Lower leg skin (tissue), 3 donors: ENCODE results near the gene TLCD2.

Experiments
- CTCF ChIP-seq, 3 donors: fragments of 450-650 bp; IDR thresholded peaks; one replicate each; pipeline ENCODE4 v1.5.1; 2016; ENCODE audit warnings: antibody characterized with exemption in 3 of 3, mild to moderate bottlenecking in 3 of 3, moderate library complexity in 2 of 3
- POLR2A ChIP-seq, 2 donors: fragments of 450-650 bp; IDR thresholded peaks; one replicate each; pipeline ENCODE4 v1.6.1; 2016 to 2017; ENCODE audit warnings: antibody characterized with exemption in 2 of 2, mild to moderate bottlenecking in 1 of 2, moderate library complexity in 1 of 2

GRCh38 chr17:1744551-1745512 is 34.7 kb upstream of the TLCD2 start:
- no peak for TF ChIP-seq CTCF (IDR thresholded peaks at IDR 0.05)
- TF ChIP-seq POLR2A (IDR thresholded peaks at IDR 0.05), result no peak
